GM12878 (cell line): ENCODE data around the gene LSM14A. TPM values are rescaled to one million over a fixed set of nuclear protein-coding genes. Genes with fewer than 3 reads are reported as not detected.

Experiments used
- ATAC-seq: fragments of 200-7000 bp; cut with Tn5 transposase; 3 replicates; pipeline ENCODE4 v1.9.1; 2020; ENCODE audit warnings: mild to moderate bottlenecking, moderate library complexity
- BruUV-seq: library from RNA; stranded (reverse); fragments of 400-500 nt; replicated peaks from 2 replicates; lab custom pipeline; 2021; lab: Mats Ljungman, UMichigan
- CTCF ChIA-PET: fragments of 300-600 bp; sonication (Branson Sonifier 250); formaldehyde crosslinking; extraction: SDS; loops from one replicate; lab custom pipeline; 2021; ENCODE audit warnings: inconsistent platforms; lab: Yijun Ruan, JAX
- POLR2A ChIA-PET: fragments of 350-600 bp; formaldehyde crosslinking; extraction: SDS; loops from one replicate; lab custom pipeline; 2021; ENCODE audit warnings: inconsistent platforms; lab: Charles Lee
- RAD21 ChIA-PET: fragments of 300-600 bp; sonication (Branson Sonifier 250); formaldehyde crosslinking; loops from one replicate; lab custom pipeline; 2023; ENCODE audit warnings: antibody characterized with exemption; ENCODE audit not compliant: unreplicated experiment; lab: Charles Lee
- SMC1A ChIA-PET: fragments of 300-600 bp; sonication (Branson Sonifier 250); formaldehyde crosslinking; loops from one replicate; lab custom pipeline; 2023; ENCODE audit not compliant: unreplicated experiment, uncharacterized antibody; lab: Charles Lee
- DNase-seq: peaks from one replicate; pipeline ENCODE4 v3.0.0-alpha.2; 2011; ENCODE audit warnings: low read depth, low spot score
- FAIRE-seq: peaks from 3 replicates; lab custom pipeline; 2011; peaks lifted over from hg19 to GRCh38; lab: Jason Lieb, UNC
- H2AFZ ChIP-seq: 2 replicates; pipeline ENCODE4 v1.6.0; 2011; ENCODE audit warnings: low read depth, low read length, control low read depth; ENCODE audit not compliant: control insufficient read depth
- H3K27ac ChIP-seq: 2 replicates; pipeline ENCODE4 v1.5.1; 2011; ENCODE audit warnings: control low read depth; ENCODE audit not compliant: control insufficient read depth, insufficient read depth
- H3K27me3 ChIP-seq, 2 experiments: replicated peaks in 1 of 2; 2 replicates each; pipeline versions ENCODE4 v1.6.0 to v1.6.1; 2011; ENCODE audit warnings: low read length in 1 of 2; ENCODE audit not compliant: control insufficient read depth in 2 of 2, insufficient read depth in 2 of 2
- H3K36me3 ChIP-seq, 2 experiments: 2 replicates each; pipeline ENCODE4 v1.5.1; 2011; ENCODE audit warnings: low read length in 1 of 2; ENCODE audit not compliant: control insufficient read depth in 2 of 2, insufficient read depth in 2 of 2
- H3K4me1 ChIP-seq: 2 replicates; pipeline ENCODE4 v1.6.1; 2011; ENCODE audit warnings: mild to moderate bottlenecking, low read length, moderate library complexity, mixed read lengths; ENCODE audit not compliant: control insufficient read depth, insufficient read depth
- H3K4me2 ChIP-seq: 2 replicates; pipeline ENCODE4 v1.6.0; 2011; ENCODE audit warnings: control low read depth; ENCODE audit not compliant: control insufficient read depth, insufficient read depth
- H3K4me3 ChIP-seq: fragments of 200-600 bp; sonication (generic); 2 replicates; pipeline ENCODE4 v1.5.1; 2016
- H3K79me2 ChIP-seq: 2 replicates; pipeline ENCODE4 v1.6.0; 2011; ENCODE audit warnings: low read length; ENCODE audit not compliant: control insufficient read depth, insufficient read depth
- H3K9ac ChIP-seq: 2 replicates; pipeline ENCODE4 v1.8.0; 2011; ENCODE audit warnings: low read length, control low read depth, mixed read lengths; ENCODE audit not compliant: control insufficient read depth, insufficient read depth
- H3K9me3 ChIP-seq: replicated peaks from 3 replicates; pipeline ENCODE4 v1.5.1; 2011; ENCODE audit warnings: mild to moderate bottlenecking, low read length; ENCODE audit not compliant: control insufficient read depth, insufficient read depth
- H4K20me1 ChIP-seq: 2 replicates; pipeline ENCODE4 v1.6.0; 2011; ENCODE audit not compliant: control insufficient read depth, insufficient read depth
- CEBPB ChIP-seq, 2 experiments: fragments of 150-350 bp in 1 of 2; IDR thresholded peaks; 2 replicates each; pipeline ENCODE4 v1.6.1; 2012 to 2014; ENCODE audit warnings: low read depth in 2 of 2, low read length in 2 of 2, borderline replicate concordance in 1 of 2, inconsistent platforms in 1 of 2
- DPF2 ChIP-seq: fragments of 450-650 bp; IDR thresholded peaks from 2 replicates; pipeline ENCODE4 v1.6.1; 2017; ENCODE audit warnings: mild to moderate bottlenecking
- HDAC2 ChIP-seq: fragments of 200-600 bp; sonication (generic); IDR thresholded peaks from 2 replicates; pipeline ENCODE4 v1.6.1; 2017
- NFYB ChIP-seq: IDR thresholded peaks from 2 replicates; pipeline ENCODE4 v1.6.1; 2011; ENCODE audit warnings: low read depth, mild to moderate bottlenecking, low read length, improper control_type of control experiment, moderate library complexity; ENCODE audit not compliant: insufficient read depth
- RAD21 ChIP-seq: IDR thresholded peaks from 2 replicates; pipeline ENCODE4 v1.6.1; 2011; ENCODE audit warnings: mild to moderate bottlenecking, low read depth, low read length, moderate library complexity; ENCODE audit not compliant: insufficient read depth
- SMC3 ChIP-seq: IDR thresholded peaks from 2 replicates; pipeline ENCODE4 v1.6.1; 2011; ENCODE audit warnings: low read length, improper control_type of control experiment, borderline replicate concordance
- YY1 ChIP-seq: IDR thresholded peaks from 2 replicates; pipeline ENCODE4 v1.6.1; 2011; ENCODE audit warnings: low read depth, mild to moderate bottlenecking, low read length
- ZNF622 ChIP-seq: fragments of 450-650 bp; IDR thresholded peaks from 2 replicates; pipeline ENCODE4 v1.6.1; 2017; ENCODE audit warnings: mild to moderate bottlenecking, inconsistent platforms
- ZZZ3 ChIP-seq: IDR thresholded peaks from 2 replicates; pipeline ENCODE4 v1.6.1; 2011; ENCODE audit warnings: low read depth; ENCODE audit not compliant: control insufficient read depth, insufficient read length
- WGBS: methylation state at CpG from one replicate; pipeline ENCODE4 v1.1.6; 2016; ENCODE audit warnings: low lambda C conversion rate; ENCODE audit not compliant: insufficient replicate concordance, insufficient coverage; ENCODE audit errors: missing lambda C conversion rate; 5-methylcytosine and 5-hydroxymethylcytosine counted together
- in situ Hi-C: fragments of 300-500 bp; cut with MboI; formaldehyde crosslinking; loops from 9 replicates; pipeline ENCODE4 v1.14.3; 2018; ENCODE audit warnings: mixed read lengths
- intact Hi-C: fragments of 100-400 bp; cut with micrococcal nuclease; formaldehyde crosslinking; loops from one replicate; pipeline ENCODE4 v1.14.2; 2022; ENCODE audit not compliant: unreplicated experiment
- polyA plus RNA-seq, 11 experiments: library from polyadenylated mRNA; depleted of rRNA in 4 of 11; unstranded in 6 of 11; stranded (reverse) in 5 of 11; fragments of >200 nt; fragmentation: Nextera tagmentation in 4 of 11; fragmentation: Illumina TruSeq in 1 of 11; extraction: Ambion mirVana in 4 of 11; extraction: Trizol in 1 of 11; gene quantifications; 1 replicate in 1 of 11; 2 replicates in 10 of 11; pipeline versions ENCODE4 v1.2.1 to v1.2.3, GENCODE V29; 2011 to 2016; ENCODE audit warnings: inconsistent platforms in 2 of 11, missing spikeins in 2 of 11, low read depth in 1 of 11
- total RNA-seq, 4 experiments: library from RNA; depleted of rRNA in 3 of 4; stranded (reverse); fragments of >200 nt in 3 of 4; fragmentation: Illumina TruSeq in 1 of 4; extraction: Trizol in 1 of 4; gene quantifications; 2 replicates each; pipeline versions ENCODE4 v1.2.1 to v1.2.3, GENCODE V29; 2013 to 2021
- TF ChIP-seq, protein P1 (sequence below): IDR thresholded peaks from 2 replicates; pipeline ENCODE4 v1.6.1; 2012; ENCODE audit warnings: low read depth, low read length, improper control_type of control experiment
- TF ChIP-seq, protein P2 (sequence below): fragments of 150-350 bp; IDR thresholded peaks from 2 replicates; pipeline ENCODE4 v1.6.1; 2016; ENCODE audit warnings: low read depth, low read length
- TF ChIP-seq, protein P3 (sequence below), 3 experiments: IDR thresholded peaks in 2 of 3; conservative IDR thresholded peaks in 1 of 3; 2 replicates each; pipeline ENCODE4 v1.5.1; 2011; ENCODE audit warnings: low read depth in 3 of 3, low read length in 3 of 3, mild to moderate bottlenecking in 3 of 3, control low read depth in 2 of 3, moderate library complexity in 2 of 3, inconsistent platforms in 1 of 3, mixed read lengths in 1 of 3; ENCODE audit not compliant: control insufficient read depth in 2 of 3, insufficient read depth in 1 of 3; ENCODE audit errors: extremely low read depth in 1 of 3

Gene LSM14A
- total and polyA plus RNA-seq, 10 of the 15 experiments (the other 5 are each of a cell fraction or from before 2014, with no cell fraction given), result 21.9 to 193 (median 89.4) TPM

GRCh38 chr19:34220472-34221063 lies 48.3 kb downstream of the LSM14A start:
- TF ChIP-seq DPF2 (no peak), NFYB (peak; percentile 34; the same call in 1 of the 2 replicates), ZZZ3 (no peak), HDAC2 (no peak), YY1 (peak; percentile 66; the same call in 1 of the 2 replicates), ZNF622 (no peak), SMC3 (peak; percentile 46; the same call in 1 of the 2 replicates), RAD21 (peak; percentile 74), CEBPB (IDR thresholded peaks at IDR 0.05; ENCODE audit: borderline replicate concordance in 1 of 2, low read depth in 2 of 2, low read length in 2 of 2) (no peak)
- TF ChIP-seq, protein P1, sequence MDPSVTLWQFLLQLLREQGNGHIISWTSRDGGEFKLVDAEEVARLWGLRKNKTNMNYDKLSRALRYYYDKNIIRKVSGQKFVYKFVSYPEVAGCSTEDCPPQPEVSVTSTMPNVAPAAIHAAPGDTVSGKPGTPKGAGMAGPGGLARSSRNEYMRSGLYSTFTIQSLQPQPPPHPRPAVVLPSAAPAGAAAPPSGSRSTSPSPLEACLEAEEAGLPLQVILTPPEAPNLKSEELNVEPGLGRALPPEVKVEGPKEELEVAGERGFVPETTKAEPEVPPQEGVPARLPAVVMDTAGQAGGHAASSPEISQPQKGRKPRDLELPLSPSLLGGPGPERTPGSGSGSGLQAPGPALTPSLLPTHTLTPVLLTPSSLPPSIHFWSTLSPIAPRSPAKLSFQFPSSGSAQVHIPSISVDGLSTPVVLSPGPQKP, result no peak
- TF ChIP-seq, protein P2, sequence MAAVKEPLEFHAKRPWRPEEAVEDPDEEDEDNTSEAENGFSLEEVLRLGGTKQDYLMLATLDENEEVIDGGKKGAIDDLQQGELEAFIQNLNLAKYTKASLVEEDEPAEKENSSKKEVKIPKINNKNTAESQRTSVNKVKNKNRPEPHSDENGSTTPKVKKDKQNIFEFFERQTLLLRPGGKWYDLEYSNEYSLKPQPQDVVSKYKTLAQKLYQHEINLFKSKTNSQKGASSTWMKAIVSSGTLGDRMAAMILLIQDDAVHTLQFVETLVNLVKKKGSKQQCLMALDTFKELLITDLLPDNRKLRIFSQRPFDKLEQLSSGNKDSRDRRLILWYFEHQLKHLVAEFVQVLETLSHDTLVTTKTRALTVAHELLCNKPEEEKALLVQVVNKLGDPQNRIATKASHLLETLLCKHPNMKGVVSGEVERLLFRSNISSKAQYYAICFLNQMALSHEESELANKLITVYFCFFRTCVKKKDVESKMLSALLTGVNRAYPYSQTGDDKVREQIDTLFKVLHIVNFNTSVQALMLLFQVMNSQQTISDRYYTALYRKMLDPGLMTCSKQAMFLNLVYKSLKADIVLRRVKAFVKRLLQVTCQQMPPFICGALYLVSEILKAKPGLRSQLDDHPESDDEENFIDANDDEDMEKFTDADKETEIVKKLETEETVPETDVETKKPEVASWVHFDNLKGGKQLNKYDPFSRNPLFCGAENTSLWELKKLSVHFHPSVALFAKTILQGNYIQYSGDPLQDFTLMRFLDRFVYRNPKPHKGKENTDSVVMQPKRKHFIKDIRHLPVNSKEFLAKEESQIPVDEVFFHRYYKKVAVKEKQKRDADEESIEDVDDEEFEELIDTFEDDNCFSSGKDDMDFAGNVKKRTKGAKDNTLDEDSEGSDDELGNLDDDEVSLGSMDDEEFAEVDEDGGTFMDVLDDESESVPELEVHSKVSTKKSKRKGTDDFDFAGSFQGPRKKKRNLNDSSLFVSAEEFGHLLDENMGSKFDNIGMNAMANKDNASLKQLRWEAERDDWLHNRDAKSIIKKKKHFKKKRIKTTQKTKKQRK, result no peak
- TF ChIP-seq, protein P3, sequence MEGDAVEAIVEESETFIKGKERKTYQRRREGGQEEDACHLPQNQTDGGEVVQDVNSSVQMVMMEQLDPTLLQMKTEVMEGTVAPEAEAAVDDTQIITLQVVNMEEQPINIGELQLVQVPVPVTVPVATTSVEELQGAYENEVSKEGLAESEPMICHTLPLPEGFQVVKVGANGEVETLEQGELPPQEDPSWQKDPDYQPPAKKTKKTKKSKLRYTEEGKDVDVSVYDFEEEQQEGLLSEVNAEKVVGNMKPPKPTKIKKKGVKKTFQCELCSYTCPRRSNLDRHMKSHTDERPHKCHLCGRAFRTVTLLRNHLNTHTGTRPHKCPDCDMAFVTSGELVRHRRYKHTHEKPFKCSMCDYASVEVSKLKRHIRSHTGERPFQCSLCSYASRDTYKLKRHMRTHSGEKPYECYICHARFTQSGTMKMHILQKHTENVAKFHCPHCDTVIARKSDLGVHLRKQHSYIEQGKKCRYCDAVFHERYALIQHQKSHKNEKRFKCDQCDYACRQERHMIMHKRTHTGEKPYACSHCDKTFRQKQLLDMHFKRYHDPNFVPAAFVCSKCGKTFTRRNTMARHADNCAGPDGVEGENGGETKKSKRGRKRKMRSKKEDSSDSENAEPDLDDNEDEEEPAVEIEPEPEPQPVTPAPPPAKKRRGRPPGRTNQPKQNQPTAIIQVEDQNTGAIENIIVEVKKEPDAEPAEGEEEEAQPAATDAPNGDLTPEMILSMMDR (IDR thresholded peaks at IDR 0.05 in 2 of 3, conservative IDR thresholded peaks at IDR 0.05 in 1 of 3; ENCODE audit: control insufficient read depth in 2 of 3, extremely low read depth in 1 of 3, insufficient read depth in 1 of 3, low read depth in 3 of 3, low read length in 3 of 3), result peak; percentile 66 to 78 (median 66)
- Histone ChIP-seq H3K79me2 (no peaks in the 10 kb centered on the region; the same call in 1 of the 2 replicates), H3K4me3 (no peak overlapping the region), H3K36me3 (peaks cover 11 to 51% of the 10 kb centered on the region in 2 experiments), H3K9me3 (no peaks in the 10 kb centered on the region), H2AFZ (no peak overlapping the region), H3K4me1 (peaks cover 23% of the 10 kb centered on the region), H3K27ac (no peak overlapping the region), H4K20me1 (no peaks in the 10 kb centered on the region), H3K27me3 (no peaks in the 10 kb centered on the region), H3K9ac (no peak overlapping the region), H3K4me2 (no peak overlapping the region)
- ATAC-seq (peak; percentile 60), DNase-seq (no peak), FAIRE-seq (no peak)
- ChIA-PET POLR2A (interaction anchor here (0.7 kb wide), 2 partner anchors 40 to 1022 kb away, joined by 6 read pairs; no protein-coding TSS in a partner anchor), RAD21 (no interaction called here), CTCF (interaction anchor here (0.5 to 4.4 kb wide), 10 partner anchors 8 to 1133 kb away, joined by 3 to 20 read pairs (median 4); no protein-coding TSS in a partner anchor), SMC1A (interaction anchor here (0.6 to 2.0 kb wide), 4 partner anchors 12 to 116 kb away, joined by 3 to 4 read pairs (median 4); no protein-coding TSS in a partner anchor)
- in situ Hi-C loops, result no loop called here
- no TSS peak for BruUV-seq
- intact Hi-C loops, result loop anchor here (10.0 kb wide), 1 partner anchor 96 kb away; no protein-coding TSS in a partner anchor
- WGBS, result 39% methylated on average over 4 of the region's 4 CpGs
